Right ventricle myocardium inferior (tissue), 1 donor: ENCODE measurements around the gene CRKL. TPM values are rescaled to one million over a fixed set of nuclear protein-coding genes. Genes with fewer than 3 reads are reported as not detected.
A peak's percentile ranks its signal among the peaks of the same experiment; 100 is the strongest.

Source experiments
- ATAC-seq: fragments of 200-7000 bp; cut with Tn5 transposase; one replicate; pipeline ENCODE4 v1.9.1; 2020; ENCODE audit warnings: mild to moderate bottlenecking, moderate library complexity
- DNase-seq: peaks from one replicate; pipeline ENCODE4 v3.0.0; 2021; ENCODE audit errors: missing footprints
- intact Hi-C: fragments of 100-400 bp; cut with DNase I; formaldehyde crosslinking; loops from one replicate; pipeline ENCODE4 v1.11.0; 2022
- long read RNA-seq: library from polyadenylated mRNA; unstranded; transcript quantifications from one replicate; pipeline ENCODE4 v2.0.0, GENCODE V29; 2021
- total RNA-seq: library from RNA; stranded (reverse); fragmentation: NEBNext Ultra II Directional; extraction: Animal tissue kit (Norgen Biotek cat#: 25700); gene quantifications from one replicate; pipeline ENCODE4 v1.2.1, GENCODE V29; 2021
- donor health status: DM: no; HTN: yes; CAD: no; lungs with severe emphysema.

Gene CRKL, protein sequence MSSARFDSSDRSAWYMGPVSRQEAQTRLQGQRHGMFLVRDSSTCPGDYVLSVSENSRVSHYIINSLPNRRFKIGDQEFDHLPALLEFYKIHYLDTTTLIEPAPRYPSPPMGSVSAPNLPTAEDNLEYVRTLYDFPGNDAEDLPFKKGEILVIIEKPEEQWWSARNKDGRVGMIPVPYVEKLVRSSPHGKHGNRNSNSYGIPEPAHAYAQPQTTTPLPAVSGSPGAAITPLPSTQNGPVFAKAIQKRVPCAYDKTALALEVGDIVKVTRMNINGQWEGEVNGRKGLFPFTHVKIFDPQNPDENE
- 52.6 TPM for total RNA-seq
- long read RNA-seq, full-length matches to known transcripts = 17 of 31 reads
- long read RNA-seq, partial matches to known transcripts = 11 of 31 reads
- long read RNA-seq, other reads (novel, unspliced or antisense) = 3 of 31 reads

DNA sequence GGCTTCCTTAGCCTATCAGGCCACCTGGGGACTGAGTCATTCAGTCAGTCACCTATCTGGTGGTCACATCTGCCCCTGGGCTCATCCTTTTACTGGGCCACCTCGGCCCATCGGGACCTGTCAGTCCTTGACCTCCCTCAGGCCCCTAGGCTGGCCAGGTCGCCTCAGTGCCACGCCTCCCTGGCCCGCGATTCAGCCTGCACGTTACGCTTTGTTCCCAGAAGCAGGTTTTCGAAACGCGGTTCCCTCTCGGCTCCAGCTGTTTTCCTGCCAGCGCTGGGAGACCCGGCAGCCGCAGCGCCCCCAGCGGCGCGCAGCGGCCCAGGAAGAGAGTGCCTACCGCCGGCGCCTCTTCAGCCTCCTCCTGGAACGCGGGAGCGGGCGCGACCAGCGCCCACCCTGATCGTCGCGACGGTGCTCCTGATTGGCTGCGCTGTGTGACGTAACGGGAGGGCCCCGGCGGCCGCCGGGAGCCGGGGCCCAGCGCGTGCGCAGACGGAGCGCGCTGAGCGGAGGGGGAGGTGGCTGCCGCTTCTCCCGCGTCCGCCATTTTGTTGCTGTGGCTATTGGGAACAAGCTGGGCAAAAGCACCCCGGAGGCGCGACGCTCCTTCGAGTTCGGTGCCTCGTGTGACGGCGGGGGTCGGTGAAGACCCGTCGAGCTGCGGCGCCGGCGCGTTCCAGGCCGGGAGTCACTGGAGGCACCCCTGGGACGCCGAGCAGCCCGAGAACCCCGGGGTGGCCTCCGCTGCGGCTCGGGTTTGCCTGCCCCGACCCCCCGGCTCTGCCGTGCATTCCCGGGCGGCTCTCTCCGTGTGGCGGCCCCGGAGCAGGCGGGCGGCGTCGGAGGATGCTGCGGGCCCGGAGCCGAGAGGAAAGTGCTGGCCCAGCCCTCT lies at the start of gene CRKL:
Gene CRKL (plus strand): TSS at position 492 of the 895 bp plus-strand sequence. CDS start 528 bp downstream, outside the sequence.
- intact Hi-C loops = loop anchor here (2.0 to 10.0 kb wide), 4 partner anchors 32 to 915 kb away; partner anchors contain the start of genes PI4KA, SNAP29 and THAP7
- ATAC-seq = peak; percentile 100
- DNase-seq = peak; percentile 98

DNA sequence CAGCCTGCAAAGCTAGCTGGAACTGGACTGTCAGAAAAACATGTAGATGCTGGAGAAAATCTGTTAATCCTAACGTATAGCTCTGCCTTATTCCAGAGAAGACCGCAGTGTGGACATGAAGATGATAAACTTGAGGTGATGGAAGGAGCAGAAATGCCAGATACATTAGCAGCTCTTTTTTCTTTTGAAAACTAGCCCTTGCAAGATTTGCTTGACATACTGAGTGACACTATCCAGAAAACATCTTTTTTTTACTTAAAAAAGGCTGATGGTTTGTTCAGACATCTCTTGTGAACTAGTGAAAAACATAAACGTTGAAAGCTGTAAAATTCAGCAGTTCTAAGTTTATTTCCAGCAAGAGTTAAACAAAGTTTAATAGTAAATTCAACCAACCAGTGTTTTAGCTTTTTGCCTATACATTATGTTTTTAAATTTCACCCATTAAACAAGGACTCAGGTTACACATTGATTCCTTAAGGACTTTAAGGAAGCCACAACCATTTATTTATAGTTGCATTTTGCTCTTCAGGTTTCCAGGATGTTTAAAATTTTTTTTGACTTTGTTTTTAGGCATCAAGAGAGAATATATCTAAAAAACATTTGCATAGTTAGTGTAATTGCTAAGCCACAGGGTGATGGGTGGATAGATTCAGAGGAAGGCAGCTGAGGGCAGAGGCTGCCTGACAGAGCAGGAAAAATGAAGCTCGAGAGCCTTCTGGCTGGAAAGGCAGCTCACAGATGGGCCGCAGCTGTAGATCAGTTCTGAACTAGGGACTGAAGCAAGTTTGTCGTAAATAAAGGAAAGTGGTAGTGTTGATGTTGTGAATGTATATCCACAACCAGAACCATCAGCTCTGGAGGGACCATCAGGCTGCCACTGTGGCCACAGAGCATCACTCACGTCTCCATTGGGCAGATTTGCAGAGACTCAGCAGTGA lies 48.9 kb upstream of the CRKL start:
- no peak for ATAC-seq
- DNase-seq = no peak
- intact Hi-C loops = no loop called here

DNA sequence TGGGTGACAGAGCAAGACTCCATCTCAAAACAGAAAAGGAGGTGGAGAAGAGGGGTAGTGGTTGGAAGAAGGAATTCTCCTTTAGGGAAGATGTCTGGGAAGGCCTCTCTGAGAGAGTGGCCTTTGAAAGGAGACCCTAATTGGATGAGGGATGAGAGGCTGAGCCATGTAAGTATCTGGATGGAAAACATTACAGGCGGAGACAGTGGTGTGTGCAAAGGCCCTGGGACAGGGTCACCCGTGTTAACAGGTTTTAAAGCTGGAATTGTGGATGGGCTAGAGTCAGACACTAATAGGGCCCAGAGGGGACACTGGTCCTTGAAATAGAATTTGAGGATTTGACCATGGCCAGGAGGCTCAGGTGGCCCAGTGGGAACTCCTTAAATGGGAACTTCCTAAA lies 48.0 kb upstream of the CRKL start:
- intact Hi-C loops = no loop called here
- ATAC-seq = no peak
- DNase-seq = no peak

DNA sequence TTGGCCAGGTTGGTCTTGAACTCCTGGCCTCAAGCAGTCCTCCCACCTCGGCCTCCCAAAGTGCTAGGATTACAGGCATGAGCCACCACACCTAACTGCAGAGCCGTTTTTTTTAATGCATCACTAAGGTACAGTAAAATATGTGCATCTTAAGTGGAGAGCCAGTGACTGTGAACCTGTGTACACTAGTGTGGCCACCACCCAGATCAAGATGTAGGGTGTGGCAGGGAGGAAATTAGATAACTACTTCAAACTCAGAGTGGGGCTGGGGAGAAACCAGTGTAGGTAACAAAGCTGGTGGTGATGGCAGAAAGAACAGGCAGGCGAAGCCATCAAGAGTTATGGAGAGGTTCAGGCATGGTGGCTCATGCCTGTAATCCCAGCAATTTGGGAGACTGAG lies 44.0 kb upstream of the CRKL start:
- no peak for ATAC-seq
- no peak for DNase-seq
- intact Hi-C loops = no loop called here

DNA sequence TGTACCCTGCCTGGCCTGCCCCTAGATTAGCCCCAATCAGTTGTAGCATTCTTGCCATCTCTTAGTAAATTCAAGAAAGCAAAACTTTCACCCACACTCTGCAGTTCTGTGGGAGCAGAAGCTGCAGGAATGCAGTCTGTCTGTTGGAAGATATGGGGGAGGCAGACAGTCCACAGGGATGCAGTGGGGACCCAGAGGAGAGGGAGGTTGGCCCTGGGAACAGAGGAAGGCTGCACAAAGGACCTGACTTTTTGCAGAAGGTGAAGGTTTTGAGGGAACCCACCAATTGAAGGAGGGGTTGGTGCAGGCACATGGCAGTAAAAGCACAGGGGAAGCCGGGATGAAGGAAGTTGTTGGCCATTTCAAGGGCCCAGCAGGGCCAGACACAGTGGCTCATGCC lies 41.9 kb upstream of the CRKL start:
- intact Hi-C loops = no loop called here
- ATAC-seq = no peak

DNA sequence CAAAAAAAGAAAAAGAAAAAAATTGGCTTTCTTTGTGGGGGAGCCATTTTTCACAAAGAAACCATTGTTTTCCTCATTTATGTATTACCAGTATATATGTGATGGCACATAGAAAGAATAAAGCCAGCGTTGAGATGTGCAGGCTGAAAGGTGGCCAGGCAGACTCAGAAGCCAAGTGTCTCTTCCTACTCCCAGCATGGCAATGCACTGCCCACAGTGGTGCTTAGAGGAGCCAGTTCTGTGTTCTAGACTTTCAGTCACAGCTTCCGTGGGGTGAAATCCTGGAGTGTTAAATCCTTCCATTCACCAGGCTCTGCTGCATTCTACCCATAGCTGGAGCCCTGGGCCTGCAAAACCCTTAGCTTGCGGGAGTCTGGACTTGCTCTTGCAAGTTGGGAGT lies 39.5 kb upstream of the CRKL start:
- intact Hi-C loops = no loop called here
- ATAC-seq (no peak), DNase-seq (no peak)

More for the DNA sequence above, 41.9 kb upstream of the CRKL start:
- DNase-seq = no peak

DNA sequence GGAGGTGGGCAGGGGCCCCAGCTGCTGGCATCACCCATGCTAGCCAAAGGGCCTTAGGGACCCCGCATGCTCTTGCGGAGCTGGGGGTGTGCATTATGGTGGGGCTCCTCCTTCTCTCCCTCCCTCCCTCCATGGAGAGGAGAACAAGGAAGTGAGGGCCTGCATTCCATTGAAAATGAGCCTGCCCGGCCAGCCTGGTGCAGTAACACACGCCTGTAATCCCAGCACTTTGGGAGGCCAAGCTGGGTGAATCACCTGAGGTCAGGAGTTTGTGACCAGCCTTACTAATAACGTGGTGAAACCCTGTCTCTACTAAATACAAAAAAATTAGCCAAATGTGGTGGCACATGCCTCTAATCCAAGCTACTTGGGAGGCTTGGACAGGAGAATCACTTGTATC lies 36.0 kb upstream of the CRKL start:
- ATAC-seq (no peak), DNase-seq (no peak)
- intact Hi-C loops = no loop called here

DNA sequence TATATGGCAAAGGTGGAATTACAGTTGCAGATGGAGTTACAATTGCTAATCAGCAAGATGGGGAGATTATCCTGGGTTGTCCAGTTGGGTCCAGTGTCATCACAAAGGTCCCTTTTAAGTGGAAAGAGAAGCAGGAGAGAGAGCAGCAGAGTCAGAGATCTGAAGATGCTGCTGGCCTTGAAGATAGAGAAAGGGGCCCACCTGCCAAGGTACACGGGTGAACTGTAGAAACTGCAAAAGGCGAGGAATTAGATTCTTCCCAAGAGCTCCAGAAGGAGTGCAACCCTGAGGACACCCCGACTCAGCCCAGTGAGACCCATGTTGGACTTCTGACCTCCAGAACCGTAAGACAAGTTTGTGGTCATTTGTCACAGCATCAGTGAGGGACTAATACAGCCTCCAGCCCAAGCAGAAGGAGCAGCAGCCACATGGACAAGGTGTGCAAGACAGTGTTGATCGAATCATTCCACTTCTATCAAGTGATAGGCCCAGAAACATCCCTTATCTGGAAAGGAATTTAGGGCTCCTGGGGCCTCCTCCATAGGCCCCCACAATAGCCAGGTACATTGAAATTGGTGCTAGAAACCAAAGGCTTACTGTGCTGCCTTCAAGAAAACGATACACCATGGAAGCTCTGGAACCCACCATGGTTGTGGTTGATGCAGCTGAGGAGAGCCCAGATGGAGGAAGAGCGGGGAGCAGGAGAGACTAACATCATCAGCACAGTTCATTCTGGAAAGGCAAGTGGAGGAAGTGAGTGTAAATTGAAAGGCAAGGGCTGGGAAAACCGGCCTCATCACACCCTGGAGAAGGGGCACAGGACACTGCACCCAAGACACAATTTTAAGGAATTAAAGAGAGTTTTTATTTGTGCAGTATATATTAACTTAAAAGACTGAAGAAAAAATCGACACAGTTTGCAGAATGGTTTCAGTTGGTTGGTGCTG lies 35.1 kb upstream of the CRKL start:
- ATAC-seq (no peak), DNase-seq (no peak)
- intact Hi-C loops = no loop called here

DNA sequence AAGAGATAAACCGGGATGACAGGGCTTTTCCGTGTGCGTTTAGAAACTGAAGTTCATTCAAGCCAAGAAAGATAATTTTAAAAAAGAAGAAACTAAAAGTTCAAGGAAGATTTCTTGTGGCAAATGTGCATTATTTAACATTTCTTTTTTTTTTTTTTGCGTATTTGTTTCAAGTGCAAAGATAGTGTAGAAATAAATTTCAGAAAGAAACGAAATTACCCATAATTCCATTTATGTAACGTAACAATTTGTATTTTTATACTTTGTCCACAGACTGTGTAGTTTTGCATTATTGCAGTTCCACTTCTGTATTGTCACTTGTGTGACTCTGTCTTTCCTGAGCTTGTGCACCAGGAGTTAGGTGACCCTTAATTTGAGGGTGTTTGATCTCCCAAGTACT lies 34.4 kb upstream of the CRKL start:
- ATAC-seq (no peak), DNase-seq (no peak)
- intact Hi-C loops = no loop called here

DNA sequence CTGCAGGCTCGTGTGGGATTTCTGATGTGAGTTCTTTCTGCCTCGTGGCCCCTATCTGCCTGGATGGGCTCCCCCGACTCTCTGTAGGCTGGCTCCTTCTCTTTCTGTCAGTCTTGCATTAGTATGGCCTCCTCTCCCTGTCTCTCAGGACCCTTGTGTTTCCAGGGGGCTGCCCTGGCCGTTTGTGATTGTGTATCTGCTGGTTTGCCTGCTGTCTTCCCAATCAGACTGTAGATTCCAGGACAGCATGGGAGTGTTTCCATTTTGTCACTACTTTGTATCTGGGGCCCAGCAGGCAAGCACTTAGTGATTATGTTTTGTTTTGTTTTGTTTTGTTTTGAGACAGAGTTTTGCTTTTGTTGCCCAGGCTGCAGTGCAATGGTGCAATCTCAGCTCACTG lies 32.8 kb upstream of the CRKL start:
- ATAC-seq (no peak), DNase-seq (no peak)
- intact Hi-C loops = loop anchor here (2.0 kb wide), 1 partner anchor 32 kb away; the partner anchor contains the start of gene CRKL

DNA sequence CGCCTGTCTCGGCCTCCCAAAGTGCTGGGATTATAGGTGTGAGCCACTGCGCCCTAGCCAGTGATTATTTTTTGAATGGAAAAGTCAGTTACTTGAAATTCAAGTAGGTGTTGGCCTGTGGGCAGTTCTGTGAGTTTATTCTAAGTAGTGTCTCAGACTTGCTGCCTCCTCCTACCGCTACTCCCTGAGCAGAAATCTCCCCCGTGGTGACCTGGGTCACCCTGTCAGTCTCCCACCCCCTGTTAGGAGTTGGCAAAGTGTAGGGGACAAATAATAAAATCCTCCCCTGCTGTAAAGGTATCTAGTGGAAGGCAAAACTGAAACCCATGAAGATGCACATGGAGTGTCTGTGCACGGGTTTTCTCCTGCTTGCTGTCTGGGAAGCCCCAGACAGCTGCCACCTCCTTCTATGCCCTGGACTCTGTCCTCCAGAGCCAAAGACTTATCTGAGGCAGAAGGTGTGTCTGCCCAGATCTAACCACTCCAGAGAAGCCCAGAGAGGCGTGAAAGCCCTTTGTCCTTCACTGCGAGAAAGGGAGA lies 32.1 kb upstream of the CRKL start:
- no peak for DNase-seq
- intact Hi-C loops = loop anchor here (2.0 kb wide), 1 partner anchor 32 kb away; the partner anchor contains the start of gene CRKL
- no peak for ATAC-seq

DNA sequence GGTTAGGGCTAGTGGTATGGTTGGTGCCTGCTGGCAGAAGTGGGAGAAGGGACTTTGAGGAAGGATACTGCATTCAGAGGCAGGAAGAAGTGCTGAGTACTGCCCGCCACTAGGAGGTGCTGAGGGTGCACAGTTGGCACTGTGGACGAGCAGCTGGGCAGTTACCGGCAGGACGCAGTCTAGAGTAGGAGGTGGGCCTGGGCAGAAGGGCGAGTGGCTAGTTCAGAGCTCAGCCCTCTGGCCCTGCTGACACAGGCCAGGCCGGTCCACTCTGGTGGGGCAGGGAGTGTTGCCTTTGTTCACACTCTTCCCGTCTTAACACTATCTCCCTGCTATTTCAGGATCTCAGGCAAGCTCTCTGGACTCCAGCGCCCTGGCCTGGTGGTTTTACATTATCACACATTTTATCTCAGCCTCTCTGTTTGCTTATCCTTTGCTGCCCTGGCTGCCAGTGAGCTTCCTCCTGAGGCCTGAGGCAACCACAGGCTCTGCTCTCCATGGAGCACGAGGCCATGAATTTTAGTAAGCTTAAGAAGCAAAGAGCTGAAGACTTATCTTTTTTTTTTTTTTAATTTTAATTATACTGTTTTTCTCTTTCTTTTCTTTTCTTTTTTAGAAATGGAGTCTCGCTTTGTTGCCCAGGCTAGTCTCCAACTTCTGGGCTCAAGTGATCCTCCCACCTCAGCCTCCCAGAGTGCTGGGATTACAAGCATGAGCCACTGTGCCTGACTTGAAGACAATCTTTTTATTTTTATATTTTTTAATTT lies 31.5 kb upstream of the CRKL start:
- intact Hi-C loops = loop anchor here (2.0 kb wide), 1 partner anchor 31 kb away; the partner anchor contains the start of gene CRKL

DNA sequence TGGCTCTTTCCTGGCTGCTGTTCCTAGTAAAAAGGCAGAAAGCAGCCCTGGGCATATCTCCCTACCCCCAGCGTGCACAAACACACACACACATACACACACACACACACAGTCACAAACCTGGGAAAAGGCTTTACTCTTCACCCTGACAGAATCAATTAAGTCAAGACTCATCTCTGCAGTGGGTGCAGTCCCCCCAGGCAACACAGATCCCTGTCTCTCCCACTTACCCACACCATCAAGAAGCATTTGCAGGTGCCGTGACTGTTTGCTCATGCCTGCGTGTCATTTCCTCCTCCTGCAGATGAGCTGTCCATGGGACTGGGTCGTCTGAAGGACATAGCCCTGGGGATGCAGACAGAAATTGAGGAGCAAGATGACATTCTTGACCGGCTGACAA lies 29.8 kb upstream of the CRKL start:
- ATAC-seq (no peak), DNase-seq (no peak)
- intact Hi-C loops = no loop called here

More for the DNA sequence above, 31.5 kb upstream of the CRKL start:
- DNase-seq (peak; percentile 84), ATAC-seq (peak; percentile 95)

DNA sequence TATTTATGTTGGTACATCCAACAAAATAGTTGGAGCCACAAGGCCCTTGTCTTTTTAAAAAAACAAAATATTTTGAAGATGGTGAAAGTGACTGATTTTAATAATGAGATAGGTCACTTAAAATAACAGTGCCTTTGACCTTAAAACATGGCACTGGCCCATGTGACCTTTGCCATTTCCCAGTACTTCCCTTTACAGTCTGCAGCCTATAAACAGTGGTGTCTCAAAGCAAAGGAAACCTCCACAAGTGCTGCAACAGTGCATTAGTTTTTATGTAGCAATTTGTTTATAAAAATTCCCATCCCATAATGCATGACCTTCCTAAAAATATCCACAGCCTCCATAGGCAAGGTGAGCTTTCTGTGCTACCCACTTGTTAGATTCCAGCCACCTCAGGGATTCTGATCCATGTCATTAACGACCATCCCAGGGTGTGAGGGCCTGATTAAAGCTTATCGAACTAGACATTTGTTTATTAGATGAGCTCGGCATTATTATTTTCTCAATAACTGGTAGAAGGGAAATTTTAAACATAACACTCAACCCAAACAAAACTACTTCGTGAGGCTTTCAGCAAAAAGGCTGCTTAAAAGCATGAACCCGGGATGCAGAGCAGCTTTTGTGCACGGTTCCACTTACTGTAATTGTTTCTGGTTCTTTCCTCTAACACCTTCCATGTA lies 28.0 kb upstream of the CRKL start:
- ATAC-seq = no peak
- intact Hi-C loops = no loop called here
- no peak for DNase-seq

DNA sequence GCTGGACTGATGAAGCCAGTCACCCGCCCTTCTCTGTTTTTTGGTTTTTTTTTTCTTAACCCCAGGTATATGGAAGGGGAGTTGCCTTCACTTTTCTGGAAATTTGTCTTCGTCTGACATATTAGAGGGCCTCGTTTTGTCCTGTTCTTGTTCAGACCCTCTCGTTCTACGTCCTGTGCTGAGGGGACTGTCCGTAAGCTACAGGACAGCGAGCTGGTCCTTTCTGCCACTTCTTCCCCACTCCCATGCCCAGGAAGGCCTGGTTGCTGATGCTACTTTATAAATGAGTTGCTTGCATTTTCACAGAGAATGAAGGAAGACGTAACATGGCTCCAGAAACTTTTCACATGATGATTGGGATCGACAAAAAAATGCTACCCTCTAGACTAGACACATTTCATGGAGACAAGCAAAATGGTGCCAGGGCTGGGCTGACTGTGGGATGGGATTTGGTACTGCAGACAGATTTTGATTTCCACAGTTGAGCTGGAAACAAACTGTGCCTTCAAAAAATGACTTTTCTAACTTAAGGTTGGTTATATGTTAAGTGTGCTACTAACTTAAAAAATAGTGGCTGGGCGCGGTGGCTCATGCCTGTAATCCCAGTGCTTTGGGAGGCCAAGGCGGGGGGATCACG lies 27.2 kb upstream of the CRKL start:
- ATAC-seq (no peak), DNase-seq (no peak)
- intact Hi-C loops = no loop called here

DNA sequence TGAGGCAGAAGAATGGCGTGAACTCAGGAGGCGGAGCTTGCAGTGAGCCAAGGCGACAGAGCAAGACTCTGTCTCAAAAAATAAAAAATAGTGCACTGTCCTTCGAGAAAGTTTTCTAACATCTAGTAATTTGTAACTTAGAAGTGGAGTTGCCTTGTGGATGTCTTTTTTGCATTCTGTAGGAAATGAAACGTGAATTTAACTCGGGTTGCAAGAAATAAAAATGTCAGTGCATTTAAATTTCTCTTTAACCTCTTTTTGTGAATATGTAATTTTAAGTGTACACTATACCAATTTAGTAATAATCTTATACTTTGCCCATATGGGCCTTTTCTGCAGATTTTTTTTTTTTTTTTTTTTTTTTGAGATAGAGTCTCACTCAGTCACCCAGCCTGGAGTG lies 26.2 kb upstream of the CRKL start:
- DNase-seq (no peak), ATAC-seq (no peak)
- intact Hi-C loops = no loop called here
